ENCODE measurements around the gene ABHD8. TPM values are rescaled to one million over a fixed set of nuclear protein-coding genes. Genes with fewer than 3 reads are reported as not detected.

ABHD8 gene
- total RNA-seq, 5 donors from 2014 or later (not counting 1 experiment from before 2014, with no cell fraction given) = 5.3 to 12.4 (median 11.3) TPM

DNA sequence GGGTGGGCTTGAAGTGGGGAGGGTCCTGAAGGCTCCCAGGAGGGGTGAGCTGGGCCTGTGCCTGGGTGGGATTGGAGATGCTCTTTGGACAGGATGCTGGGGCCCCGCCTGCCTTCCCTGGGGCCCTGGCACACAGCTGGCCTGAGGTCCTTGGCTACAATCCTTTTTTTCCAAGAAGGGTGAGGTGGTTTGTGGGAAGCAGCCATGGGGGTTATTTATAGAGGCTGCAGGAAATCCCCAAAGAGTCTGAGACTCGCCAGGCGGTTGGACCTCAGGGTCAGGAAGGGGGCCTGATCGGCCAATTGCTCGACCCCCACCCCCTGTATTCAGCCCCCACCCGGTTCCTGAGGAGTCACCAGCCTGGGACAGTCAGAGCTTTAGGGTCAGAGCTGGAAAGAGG lies 44.1 kb upstream of the ABHD8 start:
- Histone ChIP-seq H3K4me3 (ENCODE audit: control insufficient read depth in 1 of 2, extremely low read depth in 1 of 2, low read length in 1 of 2) (no peak overlapping the region), H3K27me3 (replicated peaks in 1 of 2; ENCODE audit: control insufficient read depth in 2 of 2, extremely low read depth in 1 of 2, insufficient read depth in 2 of 2, low read length in 1 of 2) (peaks cover 2 to 49% of the 10 kb centered on the region in 2 experiments), H3K27ac (ENCODE audit: low read length) (no peak overlapping the region), H3K4me1 (ENCODE audit: control insufficient read depth in 1 of 2, extremely low read depth in 1 of 2, insufficient read depth in 2 of 2, low read length in 2 of 2) (peaks cover 0 to 12% of the 10 kb centered on the region in 2 experiments), H3K36me3 (ENCODE audit: control insufficient read depth in 2 of 2, extremely low read depth in 1 of 2, insufficient read depth in 1 of 2, low read length in 1 of 2) (peaks cover 0 to 4% of the 10 kb centered on the region in 2 donors), H3K9me3 (no peaks in the 10 kb centered on the region)
- ATAC-seq (replicated peaks in 1 of 4) (no peak), DNase-seq (no peak)
- Mint-ChIP-seq H3K36me3 (no peaks in the 10 kb centered on the region), H3K9me3 (no peaks in the 10 kb centered on the region), H3K27me3 (peaks cover 20% of the 10 kb centered on the region in 2 donors), H3K4me3 (no peak overlapping the region), H3K4me1 (peaks cover 9 to 15% (median 10%) of the 10 kb centered on the region in 3 donors), H3K27ac (no peak overlapping the region)
- ChIA-PET POLR2A (no interaction called here), CTCF (interaction anchor here (0.9 to 1.6 kb wide), 4 partner anchors 37 to 42 kb away, joined by 3 to 4 read pairs (median 4); partner anchors contain the start of gene DDA1 (in 1 of the 2))
- 57% methylated on average over 2 of the region's 6 CpGs for WGBS (ENCODE audit: insufficient coverage)

- Histone ChIP-seq H3K4me3 (ENCODE audit: control insufficient read depth in 1 of 2, extremely low read depth in 1 of 2, low read length in 1 of 2) (no peak overlapping the region), H3K9me3 (no peaks in the 10 kb centered on the region), H3K27ac (ENCODE audit: low read length) (no peak overlapping the region), H3K4me1 (ENCODE audit: control insufficient read depth in 1 of 2, extremely low read depth in 1 of 2, insufficient read depth in 2 of 2, low read length in 2 of 2) (peaks cover 0 to 7% of the 10 kb centered on the region in 2 experiments), H3K36me3 (ENCODE audit: control insufficient read depth in 2 of 2, extremely low read depth in 1 of 2, insufficient read depth in 1 of 2, low read length in 1 of 2) (peaks cover 4 to 5% of the 10 kb centered on the region in 2 donors), H3K27me3 (replicated peaks in 1 of 2; ENCODE audit: control insufficient read depth in 2 of 2, extremely low read depth in 1 of 2, insufficient read depth in 2 of 2, low read length in 1 of 2) (peaks cover 2 to 38% of the 10 kb centered on the region in 2 experiments)
- no peaks in the 10 kb centered on the region for H3K9me3 Mint-ChIP-seq
- H3K4me1 Mint-ChIP-seq = peaks cover 5 to 13% (median 5%) of the 10 kb centered on the region in 3 donors
- DNase-seq = peak in 33 of 35 experiments; percentile 27 to 85 (median 64)
- CTCF ChIA-PET = interaction anchor here (0.6 to 0.7 kb wide), 6 partner anchors 25 to 753 kb away, joined by 3 to 9 read pairs (median 3); no protein-coding TSS in a partner anchor
- no peak overlapping the region for H3K4me3 Mint-ChIP-seq
- H3K36me3 Mint-ChIP-seq = no peaks in the 10 kb centered on the region
- peaks cover 13 to 14% of the 10 kb centered on the region in 2 donors for H3K27me3 Mint-ChIP-seq
- peak; percentile 94 to 96 (median 96) for ATAC-seq (replicated peaks in 1 of 4)
- WGBS (ENCODE audit: insufficient coverage) = 23% methylated on average over 19 of the region's 24 CpGs
- POLR2A ChIA-PET = no interaction called here
- H3K27ac Mint-ChIP-seq = peak overlapping the region in 1 of 2 donors; percentile 49
These were observed 43.0 kb upstream of the ABHD8 start for GRCh38 chr19:17346109-17346671.

GRCh38 chr19:17341845-17342244 lies 38.6 kb upstream of the ABHD8 start:
- Histone ChIP-seq H3K4me3 (ENCODE audit: control insufficient read depth in 1 of 2, extremely low read depth in 1 of 2, low read length in 1 of 2) (no peak overlapping the region), H3K9me3 (no peaks in the 10 kb centered on the region), H3K36me3 (ENCODE audit: control insufficient read depth in 2 of 2, extremely low read depth in 1 of 2, insufficient read depth in 1 of 2, low read length in 1 of 2) (peaks cover 4 to 8% of the 10 kb centered on the region in 2 donors), H3K27ac (ENCODE audit: low read length) (no peak overlapping the region), H3K27me3 (replicated peaks in 1 of 2; ENCODE audit: control insufficient read depth in 2 of 2, extremely low read depth in 1 of 2, insufficient read depth in 2 of 2, low read length in 1 of 2) (peaks cover 0 to 6% of the 10 kb centered on the region in 2 experiments), H3K4me1 (ENCODE audit: control insufficient read depth in 1 of 2, extremely low read depth in 1 of 2, insufficient read depth in 2 of 2, low read length in 2 of 2) (peaks cover 5 to 23% of the 10 kb centered on the region in 2 experiments)
- DNase-seq = no peak
- Mint-ChIP-seq H3K9me3 (no peaks in the 10 kb centered on the region), H3K27me3 (no peaks in the 10 kb centered on the region), H3K36me3 (no peaks in the 10 kb centered on the region), H3K4me3 (no peak overlapping the region), H3K27ac (no peak overlapping the region), H3K4me1 (peaks cover 18 to 26% (median 23%) of the 10 kb centered on the region in 3 donors)
- no peak for ATAC-seq (replicated peaks in 1 of 4)
- 100% methylated on average over 3 of the region's 7 CpGs for WGBS (ENCODE audit: insufficient coverage)
- POLR2A ChIA-PET = no interaction called here
- CTCF ChIA-PET = no interaction called here

- Histone ChIP-seq H3K36me3 (ENCODE audit: control insufficient read depth in 2 of 2, extremely low read depth in 1 of 2, insufficient read depth in 1 of 2, low read length in 1 of 2) (peaks cover 4 to 8% of the 10 kb centered on the region in 2 donors), H3K27me3 (replicated peaks in 1 of 2; ENCODE audit: control insufficient read depth in 2 of 2, extremely low read depth in 1 of 2, insufficient read depth in 2 of 2, low read length in 1 of 2) (peaks cover 0 to 5% of the 10 kb centered on the region in 2 experiments), H3K4me3 (ENCODE audit: control insufficient read depth in 1 of 2, extremely low read depth in 1 of 2, low read length in 1 of 2) (no peak overlapping the region), H3K27ac (ENCODE audit: low read length) (no peak overlapping the region), H3K9me3 (no peaks in the 10 kb centered on the region), H3K4me1 (ENCODE audit: control insufficient read depth in 1 of 2, extremely low read depth in 1 of 2, insufficient read depth in 2 of 2, low read length in 2 of 2) (peaks cover 5 to 27% of the 10 kb centered on the region in 2 experiments)
- no peaks in the 10 kb centered on the region for H3K27me3 Mint-ChIP-seq
- H3K27ac Mint-ChIP-seq = no peak overlapping the region
- ChIA-PET POLR2A (no interaction called here), CTCF (interaction anchor here in 1 of 2 donors (0.7 kb wide), 1 partner anchor 43 kb away, joined by 4 read pairs; no protein-coding TSS in a partner anchor)
- no peak for DNase-seq
- no peak overlapping the region for H3K4me3 Mint-ChIP-seq
- 93% methylated on average over 14 of the region's 15 CpGs for WGBS (ENCODE audit: insufficient coverage)
- no peaks in the 10 kb centered on the region for H3K9me3 Mint-ChIP-seq
- H3K36me3 Mint-ChIP-seq = no peaks in the 10 kb centered on the region
- no peak for ATAC-seq (replicated peaks in 1 of 4)
- peaks cover 19 to 28% (median 25%) of the 10 kb centered on the region in 3 donors for H3K4me1 Mint-ChIP-seq
These were observed 38.2 kb upstream of the ABHD8 start for GRCh38 chr19:17341386-17341785.

- Mint-ChIP-seq H3K27ac (no peak overlapping the region), H3K4me1 (peaks cover 17 to 24% (median 22%) of the 10 kb centered on the region in 3 donors), H3K9me3 (no peaks in the 10 kb centered on the region), H3K27me3 (no peaks in the 10 kb centered on the region), H3K4me3 (no peak overlapping the region), H3K36me3 (no peaks in the 10 kb centered on the region)
- no peak for ATAC-seq (replicated peaks in 1 of 4)
- peaks cover 5 to 25% of the 10 kb centered on the region in 2 experiments for H3K4me1 ChIP-seq (ENCODE audit: control insufficient read depth in 1 of 2, extremely low read depth in 1 of 2, insufficient read depth in 2 of 2, low read length in 2 of 2)
- DNase-seq = no peak
- H3K27ac ChIP-seq (ENCODE audit: low read length) = no peak overlapping the region
- no peak overlapping the region for H3K4me3 ChIP-seq (ENCODE audit: control insufficient read depth in 1 of 2, extremely low read depth in 1 of 2, low read length in 1 of 2)
- ChIA-PET POLR2A (no interaction called here), CTCF (interaction anchor here in 1 of 2 donors (0.7 kb wide), 1 partner anchor 44 kb away, joined by 4 read pairs; no protein-coding TSS in a partner anchor)
- H3K9me3 ChIP-seq = no peaks in the 10 kb centered on the region
- peaks cover 0 to under 1% of the 10 kb centered on the region in 2 experiments for H3K27me3 ChIP-seq (replicated peaks in 1 of 2; ENCODE audit: control insufficient read depth in 2 of 2, extremely low read depth in 1 of 2, insufficient read depth in 2 of 2, low read length in 1 of 2)
- H3K36me3 ChIP-seq (ENCODE audit: control insufficient read depth in 2 of 2, extremely low read depth in 1 of 2, insufficient read depth in 1 of 2, low read length in 1 of 2) = peaks cover 4 to 8% of the 10 kb centered on the region in 2 donors
- WGBS (ENCODE audit: insufficient coverage) = 97% methylated on average over 13 of the region's 17 CpGs
These were observed 37.7 kb upstream of the ABHD8 start for GRCh38 chr19:17340871-17341357.

DNA sequence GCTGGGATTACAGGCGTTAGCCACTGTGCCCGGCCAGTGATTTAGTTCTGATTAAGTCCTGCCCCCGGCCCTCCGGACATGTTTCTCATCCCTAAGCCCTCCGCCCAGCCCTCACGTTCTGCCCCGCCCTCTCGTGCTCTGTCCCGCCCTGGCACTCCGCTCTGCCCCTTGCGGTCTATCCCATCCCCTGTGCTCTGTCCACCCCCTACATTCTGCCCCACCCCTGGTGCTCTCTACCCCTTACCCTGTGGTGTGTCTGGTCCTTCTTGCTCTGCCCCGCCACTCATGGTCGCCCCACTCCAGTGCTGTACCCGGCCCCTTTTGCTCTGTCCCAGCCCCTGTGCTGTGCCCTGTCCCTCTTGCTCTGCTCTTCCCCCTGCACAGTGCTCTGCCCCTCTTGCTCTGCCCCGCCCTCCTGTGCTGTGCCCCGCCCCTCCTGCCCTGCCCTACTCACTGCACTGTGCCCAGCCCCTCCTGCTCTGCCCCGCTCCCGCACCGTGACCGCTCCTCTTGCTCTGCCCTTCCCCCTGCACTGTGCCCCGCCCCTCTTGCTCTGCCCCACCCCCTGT lies 37.2 kb upstream of the ABHD8 start:
- H3K4me1 ChIP-seq (ENCODE audit: control insufficient read depth in 1 of 2, extremely low read depth in 1 of 2, insufficient read depth in 2 of 2, low read length in 2 of 2) = peaks cover 5 to 29% of the 10 kb centered on the region in 2 experiments
- no peak for ATAC-seq (replicated peaks in 1 of 4)
- H3K27ac ChIP-seq (ENCODE audit: low read length) = no peak overlapping the region
- no peaks in the 10 kb centered on the region for H3K27me3 Mint-ChIP-seq
- WGBS (ENCODE audit: insufficient coverage) = 97% methylated on average over 19 of the region's 21 CpGs
- no peaks in the 10 kb centered on the region for H3K36me3 Mint-ChIP-seq
- no peaks in the 10 kb centered on the region for H3K27me3 ChIP-seq (replicated peaks in 1 of 2; ENCODE audit: control insufficient read depth in 2 of 2, extremely low read depth in 1 of 2, insufficient read depth in 2 of 2, low read length in 1 of 2)
- POLR2A ChIA-PET = no interaction called here
- no peak for DNase-seq
- peaks cover 16 to 26% (median 24%) of the 10 kb centered on the region in 3 donors for H3K4me1 Mint-ChIP-seq
- H3K4me3 ChIP-seq (ENCODE audit: control insufficient read depth in 1 of 2, extremely low read depth in 1 of 2, low read length in 1 of 2) = no peak overlapping the region
- H3K27ac Mint-ChIP-seq = no peak overlapping the region
- H3K9me3 ChIP-seq = no peaks in the 10 kb centered on the region
- H3K36me3 ChIP-seq (ENCODE audit: control insufficient read depth in 2 of 2, extremely low read depth in 1 of 2, insufficient read depth in 1 of 2, low read length in 1 of 2) = peaks cover 4 to 8% of the 10 kb centered on the region in 2 donors
- CTCF ChIA-PET = interaction anchor here in 1 of 2 donors (0.7 kb wide), 1 partner anchor 44 kb away, joined by 4 read pairs; no protein-coding TSS in a partner anchor
- H3K4me3 Mint-ChIP-seq = no peak overlapping the region
- no peaks in the 10 kb centered on the region for H3K9me3 Mint-ChIP-seq
